ENCODE measurements around the gene ONECUT2.

The ONECUT2 gene

GRCh38 chr18:57431467-57432080 is 3.6 kb upstream of the ONECUT2 start:
- no peak for DNase-seq (ENCODE audit: low spot score)

- DNase-seq (ENCODE audit: low spot score), result no peak
Observed at GRCh38 chr18:57432140-57432539, 3.0 kb upstream of the ONECUT2 start.

DNA sequence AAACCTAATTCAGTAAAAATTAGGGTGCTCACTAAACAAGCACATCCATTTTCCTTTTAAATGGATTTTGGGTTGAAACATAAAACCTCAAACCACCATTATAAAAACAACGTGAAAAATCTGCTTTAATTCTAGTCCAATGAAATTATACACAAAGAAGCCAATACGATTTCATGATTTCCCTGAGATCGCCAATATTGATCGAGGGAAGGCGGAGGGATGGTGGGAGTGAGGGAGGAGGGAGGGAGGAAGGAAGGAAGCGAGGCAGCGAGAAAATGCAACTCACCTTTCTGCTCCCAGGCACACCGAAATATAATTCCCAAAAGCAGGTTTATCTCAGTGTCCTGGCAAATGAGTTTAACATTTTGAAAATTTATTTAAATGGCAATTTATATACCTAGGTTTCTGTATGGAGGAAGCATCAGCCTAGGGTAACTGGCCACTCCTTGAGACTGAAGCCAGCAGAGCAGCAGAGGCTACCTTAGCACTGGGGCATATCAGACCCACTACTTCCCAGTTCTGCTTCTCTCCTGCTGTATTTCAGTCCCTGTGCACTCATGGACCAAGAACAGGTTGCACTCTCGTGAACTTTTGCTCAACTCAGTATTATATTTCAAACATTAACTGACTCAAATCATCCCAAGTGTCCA is 2.3 kb upstream of the ONECUT2 start:
- no peak for DNase-seq (ENCODE audit: low spot score)

GRCh38 chr18:57433482-57433881 is 1.7 kb upstream of the ONECUT2 start:
- DNase-seq (ENCODE audit: low spot score), result no peak

DNA sequence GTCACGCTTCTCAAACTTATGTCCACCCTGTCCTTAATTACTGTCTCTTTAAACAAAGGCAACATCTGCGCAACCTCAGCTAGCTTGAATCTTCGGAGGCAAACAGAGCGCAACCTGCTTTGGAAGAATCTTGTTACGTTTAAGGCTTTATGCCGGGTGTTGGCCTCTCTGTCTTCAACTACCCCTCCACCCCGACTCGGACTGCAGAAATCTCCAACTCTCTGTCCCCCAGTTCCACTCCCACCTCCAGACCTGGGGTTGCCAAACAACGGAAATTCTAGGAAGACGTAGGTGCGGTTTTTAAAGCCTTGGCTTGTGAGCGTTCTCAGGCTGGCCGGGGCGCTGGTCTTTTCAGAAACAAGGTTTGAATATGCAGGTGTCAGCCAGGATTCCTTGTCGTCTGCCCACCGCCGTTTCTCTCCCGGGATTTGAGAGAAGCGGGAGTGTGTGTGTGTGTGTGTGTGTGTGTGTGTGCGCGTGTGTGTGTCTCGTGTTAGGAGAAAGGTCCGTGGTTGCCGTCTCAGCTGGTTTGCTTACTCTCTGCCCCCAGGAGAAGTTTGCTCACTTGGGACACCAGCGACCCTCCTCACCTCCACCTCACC is 1.1 kb upstream of the ONECUT2 start:
- DNase-seq (ENCODE audit: low spot score), result no peak

DNA sequence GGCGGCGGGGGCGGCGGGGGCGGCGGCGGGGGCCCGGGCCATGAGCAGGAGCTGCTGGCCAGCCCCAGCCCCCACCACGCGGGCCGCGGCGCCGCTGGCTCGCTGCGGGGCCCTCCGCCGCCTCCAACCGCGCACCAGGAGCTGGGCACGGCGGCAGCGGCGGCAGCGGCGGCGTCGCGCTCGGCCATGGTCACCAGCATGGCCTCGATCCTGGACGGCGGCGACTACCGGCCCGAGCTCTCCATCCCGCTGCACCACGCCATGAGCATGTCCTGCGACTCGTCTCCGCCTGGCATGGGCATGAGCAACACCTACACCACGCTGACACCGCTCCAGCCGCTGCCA is 644 bp downstream of the ONECUT2 start:
- no peak for DNase-seq (ENCODE audit: low spot score)

DNA sequence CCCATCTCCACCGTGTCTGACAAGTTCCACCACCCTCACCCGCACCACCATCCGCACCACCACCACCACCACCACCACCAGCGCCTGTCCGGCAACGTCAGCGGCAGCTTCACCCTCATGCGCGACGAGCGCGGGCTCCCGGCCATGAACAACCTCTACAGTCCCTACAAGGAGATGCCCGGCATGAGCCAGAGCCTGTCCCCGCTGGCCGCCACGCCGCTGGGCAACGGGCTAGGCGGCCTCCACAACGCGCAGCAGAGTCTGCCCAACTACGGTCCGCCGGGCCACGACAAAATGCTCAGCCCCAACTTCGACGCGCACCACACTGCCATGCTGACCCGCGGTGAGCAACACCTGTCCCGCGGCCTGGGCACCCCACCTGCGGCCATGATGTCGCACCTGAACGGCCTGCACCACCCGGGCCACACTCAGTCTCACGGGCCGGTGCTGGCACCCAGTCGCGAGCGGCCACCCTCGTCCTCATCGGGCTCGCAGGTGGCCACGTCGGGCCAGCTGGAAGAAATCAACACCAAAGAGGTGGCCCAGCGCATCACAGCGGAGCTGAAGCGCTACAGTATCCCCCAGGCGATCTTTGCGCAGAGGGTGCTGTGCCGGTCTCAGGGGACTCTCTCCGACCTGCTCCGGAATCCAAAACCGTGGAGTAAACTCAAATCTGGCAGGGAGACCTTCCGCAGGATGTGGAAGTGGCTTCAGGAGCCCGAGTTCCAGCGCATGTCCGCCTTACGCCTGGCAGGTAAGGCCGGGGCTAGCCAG is 1.2 kb downstream of the ONECUT2 start:
- no peak for DNase-seq (ENCODE audit: low spot score)

GRCh38 chr18:57436965-57437333 is 1.8 kb downstream of the ONECUT2 start:
- DNase-seq (ENCODE audit: low spot score), result no peak

- no peak for DNase-seq (ENCODE audit: low spot score)
Observed at GRCh38 chr18:57437402-57437765, 2.2 kb downstream of the ONECUT2 start.

GRCh38 chr18:57437766-57438671 is 2.8 kb downstream of the ONECUT2 start:
- no peak for DNase-seq (ENCODE audit: low spot score)

DNA sequence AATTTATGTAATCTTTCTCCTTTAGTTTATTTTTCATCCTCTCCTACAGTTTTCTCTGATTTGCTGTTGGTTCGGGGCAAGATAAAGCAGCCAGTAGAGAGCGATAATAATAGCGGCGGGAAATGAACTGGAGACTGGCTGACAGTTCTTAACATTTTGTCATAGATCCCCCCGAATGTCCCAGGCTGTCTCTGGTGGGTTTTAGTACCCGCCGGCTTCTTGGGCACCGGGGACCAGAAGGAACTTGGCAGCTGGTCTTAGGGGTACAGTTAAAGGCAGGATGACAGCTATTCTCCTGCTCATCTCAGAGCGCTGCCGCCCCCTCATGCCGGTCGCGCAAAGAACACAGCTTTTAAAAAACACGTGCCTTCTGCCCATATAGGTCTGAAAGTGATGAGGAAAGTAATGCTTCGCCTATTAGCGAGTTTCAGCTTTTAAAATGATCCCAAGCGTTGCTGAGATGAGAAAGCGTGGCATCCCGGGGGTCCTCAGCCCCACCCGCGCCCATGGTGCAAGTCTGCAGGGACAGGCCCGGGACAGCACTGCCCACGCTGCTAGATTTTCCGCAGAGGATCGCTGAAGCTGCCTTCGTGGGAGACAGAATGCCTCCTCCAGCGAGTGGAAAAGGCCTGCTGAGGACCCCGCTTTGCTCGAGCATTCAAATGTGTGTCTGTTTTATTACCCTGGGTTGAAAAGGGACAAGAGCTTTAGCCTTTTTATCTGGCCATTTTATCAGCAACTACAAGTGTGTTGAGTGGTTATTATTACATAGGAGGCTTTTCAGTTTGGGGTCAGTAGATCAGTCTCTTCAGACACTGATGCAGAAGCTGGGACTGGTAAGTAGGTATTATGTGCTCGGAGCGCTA is 3.8 kb downstream of the ONECUT2 start:
- no peak for DNase-seq (ENCODE audit: low spot score)

- no peak for DNase-seq (ENCODE audit: low spot score)
Observed at GRCh38 chr18:57439609-57439968, 4.4 kb downstream of the ONECUT2 start.

GRCh38 chr18:57439985-57440330 is 4.8 kb downstream of the ONECUT2 start:
- DNase-seq (ENCODE audit: low spot score), result no peak

- DNase-seq (ENCODE audit: low spot score), result no peak
Observed at GRCh38 chr18:57440331-57441070, 5.3 kb downstream of the ONECUT2 start.

- no peak for DNase-seq (ENCODE audit: low spot score)
Observed at GRCh38 chr18:57441071-57441794, 6.1 kb downstream of the ONECUT2 start.

DNA sequence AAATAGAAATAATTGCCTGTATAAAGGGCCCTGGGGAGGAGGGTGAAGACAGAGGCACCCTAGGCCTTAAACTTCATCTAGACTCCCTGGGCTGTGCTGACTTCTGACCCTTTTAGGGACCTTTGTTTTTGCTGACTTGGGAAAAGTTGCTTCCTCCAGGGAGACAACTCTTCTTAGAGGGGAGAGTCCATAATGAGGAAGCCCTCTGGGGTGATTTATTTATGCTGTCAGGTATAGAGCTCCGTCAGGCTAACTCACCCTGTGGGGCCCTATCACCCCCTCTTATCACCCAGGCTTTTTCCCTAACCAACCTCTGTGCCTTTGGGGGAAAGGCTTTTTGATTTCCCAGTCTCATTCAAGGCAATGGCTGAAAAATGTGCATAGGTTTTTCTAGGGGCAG is 8.1 kb downstream of the ONECUT2 start:
- no peak for DNase-seq (ENCODE audit: low spot score)

GRCh38 chr18:57443702-57444101 is 8.5 kb downstream of the ONECUT2 start:
- DNase-seq (ENCODE audit: low spot score), result no peak

GRCh38 chr18:57444301-57444759 is 9.2 kb downstream of the ONECUT2 start:
- no peak for DNase-seq (ENCODE audit: low spot score)

GRCh38 chr18:57445488-57446319 is 10.5 kb downstream of the ONECUT2 start:
- DNase-seq (ENCODE audit: low spot score), result no peak

All from CD4-positive, alpha-beta T cell treated with Interleukin-15 for 4 hours (primary cell).